HEK293T (cell line): Measurements from ENCODE around the gene MRPL48.
A peak's percentile ranks its signal among the peaks of the same experiment; 100 is the strongest.

Source experiments
- CTCF ChIA-PET: fragments of 350-600 bp; formaldehyde crosslinking; extraction: SDS; loops from one replicate; lab custom pipeline; 2021; ENCODE audit warnings: antibody characterized with exemption, inconsistent platforms; lab: Yijun Ruan, JAX
- POLR2A ChIA-PET: fragments of 350-600 bp; formaldehyde crosslinking; extraction: SDS; loops from one replicate; lab custom pipeline; 2020; ENCODE audit warnings: antibody characterized with exemption, inconsistent platforms; lab: Yijun Ruan, JAX
- DNase-seq: peaks from one replicate; pipeline ENCODE4 v3.0.0; 2012; ENCODE audit warnings: mixed read lengths; ENCODE audit errors: extremely low spot score
- ARNT ChIP-seq: fragments of 450-650 bp; IDR thresholded peaks from 2 replicates; pipeline ENCODE4 v1.6.1; 2017; ENCODE audit warnings: mild to moderate bottlenecking
- BHLHE40 ChIP-seq: fragments of 450-650 bp; IDR thresholded peaks from 2 replicates; pipeline ENCODE4 v1.6.1; 2016; ENCODE audit warnings: mild to moderate bottlenecking, moderate library complexity, borderline replicate concordance
- CTBP1 ChIP-seq: fragments of 450-650 bp; IDR thresholded peaks from 2 replicates; pipeline ENCODE4 v1.6.1; 2016; ENCODE audit warnings: borderline replicate concordance
- ELF4 ChIP-seq: fragments of 450-650 bp; IDR thresholded peaks from 2 replicates; pipeline ENCODE4 v1.6.1; 2017; ENCODE audit warnings: antibody characterized with exemption
- FOXA1 ChIP-seq: fragments of 450-650 bp; IDR thresholded peaks from 2 replicates; pipeline ENCODE4 v1.6.1; 2016; ENCODE audit warnings: mild to moderate bottlenecking
- FOXK2 ChIP-seq: fragments of 450-650 bp; IDR thresholded peaks from 2 replicates; pipeline ENCODE4 v1.6.1; 2016; ENCODE audit warnings: mild to moderate bottlenecking
- FOXM1 ChIP-seq: fragments of 450-650 bp; IDR thresholded peaks from 2 replicates; pipeline ENCODE4 v1.6.1; 2017; ENCODE audit warnings: mild to moderate bottlenecking, borderline replicate concordance
- HDGF ChIP-seq: fragments of 450-650 bp; IDR thresholded peaks from 2 replicates; pipeline ENCODE4 v1.6.1; 2017; ENCODE audit warnings: antibody characterized with exemption, borderline replicate concordance
- L3MBTL2 ChIP-seq: fragments of 450-650 bp; conservative IDR thresholded peaks from 2 replicates; pipeline ENCODE4 v1.6.1; 2016; ENCODE audit warnings: mild to moderate bottlenecking
- LEF1 ChIP-seq: fragments of 450-650 bp; IDR thresholded peaks from 2 replicates; pipeline ENCODE4 v1.6.1; 2017; ENCODE audit warnings: mild to moderate bottlenecking, borderline replicate concordance
- NFRKB ChIP-seq: fragments of 450-650 bp; IDR thresholded peaks from 2 replicates; pipeline ENCODE4 v1.6.1; 2016; ENCODE audit warnings: mild to moderate bottlenecking, moderate library complexity
- SP1 ChIP-seq: fragments of 450-650 bp; IDR thresholded peaks from 2 replicates; pipeline ENCODE4 v1.6.1; 2017
- SUZ12 ChIP-seq: fragments of 450-650 bp; IDR thresholded peaks from 2 replicates; pipeline ENCODE4 v1.6.1; 2016; ENCODE audit warnings: mild to moderate bottlenecking
- TARDBP ChIP-seq: fragments of 450-650 bp; IDR thresholded peaks from 2 replicates; pipeline ENCODE4 v1.6.1; 2016
- ZNF384 ChIP-seq: fragments of 450-650 bp; IDR thresholded peaks from 2 replicates; pipeline ENCODE4 v1.6.1; 2016
- TF ChIP-seq, protein P1 (sequence below): fragments of 450-650 bp; IDR thresholded peaks from 2 replicates; pipeline ENCODE4 v1.6.1; 2016

MRPL48 gene

DNA sequence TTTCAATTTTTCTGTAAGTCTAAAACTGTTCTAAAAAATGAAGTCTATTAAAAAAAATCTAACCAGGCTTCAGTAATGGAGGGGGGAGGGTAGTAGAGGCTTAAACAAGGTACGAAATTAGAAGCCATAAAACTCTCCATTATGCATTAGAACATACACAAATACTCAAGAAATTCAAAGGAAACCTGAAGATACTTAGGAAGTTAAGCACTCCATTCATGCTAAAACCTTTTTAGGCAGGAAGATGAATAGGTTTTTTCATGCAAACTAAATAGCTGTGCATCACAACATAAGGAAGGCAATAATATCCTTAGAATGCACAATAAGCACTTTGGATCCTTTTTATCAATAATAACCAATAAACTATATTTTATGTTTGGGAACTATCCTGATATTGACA is 29.2 kb upstream of the MRPL48 start:
- no peak for DNase-seq
- POLR2A ChIA-PET = no interaction called here
- no peak for TF ChIP-seq FOXK2
- TF ChIP-seq ELF4 = no peak
- no peak for TF ChIP-seq CTBP1
- TF ChIP-seq, protein P1, sequence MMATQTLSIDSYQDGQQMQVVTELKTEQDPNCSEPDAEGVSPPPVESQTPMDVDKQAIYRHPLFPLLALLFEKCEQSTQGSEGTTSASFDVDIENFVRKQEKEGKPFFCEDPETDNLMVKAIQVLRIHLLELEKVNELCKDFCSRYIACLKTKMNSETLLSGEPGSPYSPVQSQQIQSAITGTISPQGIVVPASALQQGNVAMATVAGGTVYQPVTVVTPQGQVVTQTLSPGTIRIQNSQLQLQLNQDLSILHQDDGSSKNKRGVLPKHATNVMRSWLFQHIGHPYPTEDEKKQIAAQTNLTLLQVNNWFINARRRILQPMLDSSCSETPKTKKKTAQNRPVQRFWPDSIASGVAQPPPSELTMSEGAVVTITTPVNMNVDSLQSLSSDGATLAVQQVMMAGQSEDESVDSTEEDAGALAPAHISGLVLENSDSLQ = no peak
- TF ChIP-seq L3MBTL2 = no peak
- no peak for TF ChIP-seq TARDBP
- TF ChIP-seq FOXM1 = no peak
- no peak for TF ChIP-seq SP1
- TF ChIP-seq NFRKB = no peak
- TF ChIP-seq ARNT = no peak
- no peak for TF ChIP-seq FOXA1
- no peak for TF ChIP-seq SUZ12
- no peak for TF ChIP-seq BHLHE40
- no peak for TF ChIP-seq ZNF384
- no peak for TF ChIP-seq HDGF
- no peak for TF ChIP-seq LEF1
- CTCF ChIA-PET = no interaction called here

DNA sequence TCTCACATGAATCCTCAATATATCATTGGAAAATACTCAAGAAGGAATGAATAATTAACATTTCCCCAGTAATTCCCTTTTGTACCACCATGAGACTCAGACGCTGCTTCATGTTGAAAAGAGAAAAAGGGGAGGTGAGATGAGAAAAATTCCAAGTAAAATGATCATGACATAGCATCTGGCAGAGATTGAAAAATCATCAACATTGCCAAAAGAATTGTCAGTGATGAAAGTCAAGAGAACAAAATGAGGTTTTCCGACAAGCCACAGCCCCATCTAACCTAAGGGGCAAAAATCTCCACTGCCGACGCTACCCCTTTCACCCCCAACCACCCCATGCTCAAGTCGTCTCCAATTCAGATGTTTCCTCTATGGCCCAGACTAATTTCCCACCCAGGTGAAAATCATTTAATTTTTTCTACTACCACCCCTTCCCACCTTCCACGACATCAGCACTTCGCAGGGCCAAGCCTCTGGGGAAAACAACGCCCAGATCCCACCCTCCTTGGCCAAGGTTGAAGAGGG is 28.0 kb upstream of the MRPL48 start:
- TF ChIP-seq, protein P1 = no peak
- TF ChIP-seq FOXK2 = no peak
- TF ChIP-seq NFRKB = no peak
- POLR2A ChIA-PET = interaction anchor here (1.8 to 11.1 kb wide), 2 partner anchors 19 to 28 kb away, joined by 23 to 154 read pairs; partner anchors contain the start of gene MRPL48
- CTCF ChIA-PET = interaction anchor here (1.4 kb wide), 1 partner anchor 10 kb away, joined by 3 read pairs; no protein-coding TSS in a partner anchor
- DNase-seq = no peak

DNA sequence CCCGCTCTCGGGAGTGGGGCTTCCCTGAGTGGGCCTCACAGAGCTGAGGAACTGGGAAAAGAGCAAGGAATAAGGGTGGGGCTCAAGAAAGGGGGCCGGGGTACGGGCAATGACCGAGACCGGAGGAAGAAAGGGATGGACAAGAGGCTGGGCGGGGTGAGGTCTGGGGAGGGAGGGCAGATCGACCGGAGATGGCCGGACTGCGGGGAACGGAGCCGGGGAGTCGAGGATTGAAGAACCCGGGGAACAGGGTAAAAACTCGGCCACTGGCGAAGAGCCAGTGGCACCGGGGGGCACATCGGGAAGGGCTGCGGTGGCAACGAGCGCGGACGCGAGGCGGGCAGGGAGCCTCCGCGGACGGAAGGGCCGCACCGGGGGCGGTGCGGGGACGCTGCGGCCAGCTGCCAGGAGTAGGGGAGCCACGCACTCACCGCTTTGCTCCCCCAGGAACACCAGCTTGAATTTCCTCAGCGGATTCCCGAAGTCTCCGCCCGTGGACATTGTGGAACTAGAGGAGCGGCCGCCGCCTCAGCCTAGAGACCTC is 27.5 kb upstream of the MRPL48 start:
- POLR2A ChIA-PET = interaction anchor here (1.1 to 11.1 kb wide), 6 partner anchors 11 to 116 kb away, joined by 3 to 154 read pairs (median 9); partner anchors contain the start of genes COA4, MRPL48 and PAAF1
- TF ChIP-seq CTBP1 (no peak), SUZ12 (no peak), SP1 (no peak), FOXA1 (no peak), L3MBTL2 (no peak), FOXM1 (no peak), ELF4 (no peak), ARNT (no peak), NFRKB (no peak), ZNF384 (no peak), LEF1 (no peak), FOXK2 (no peak), BHLHE40 (no peak), HDGF (no peak), TARDBP (no peak)
- TF ChIP-seq, protein P1 = no peak
- peak; percentile 33 for DNase-seq
- CTCF ChIA-PET = interaction anchor here (1.4 kb wide), 1 partner anchor 10 kb away, joined by 3 read pairs; no protein-coding TSS in a partner anchor

DNA sequence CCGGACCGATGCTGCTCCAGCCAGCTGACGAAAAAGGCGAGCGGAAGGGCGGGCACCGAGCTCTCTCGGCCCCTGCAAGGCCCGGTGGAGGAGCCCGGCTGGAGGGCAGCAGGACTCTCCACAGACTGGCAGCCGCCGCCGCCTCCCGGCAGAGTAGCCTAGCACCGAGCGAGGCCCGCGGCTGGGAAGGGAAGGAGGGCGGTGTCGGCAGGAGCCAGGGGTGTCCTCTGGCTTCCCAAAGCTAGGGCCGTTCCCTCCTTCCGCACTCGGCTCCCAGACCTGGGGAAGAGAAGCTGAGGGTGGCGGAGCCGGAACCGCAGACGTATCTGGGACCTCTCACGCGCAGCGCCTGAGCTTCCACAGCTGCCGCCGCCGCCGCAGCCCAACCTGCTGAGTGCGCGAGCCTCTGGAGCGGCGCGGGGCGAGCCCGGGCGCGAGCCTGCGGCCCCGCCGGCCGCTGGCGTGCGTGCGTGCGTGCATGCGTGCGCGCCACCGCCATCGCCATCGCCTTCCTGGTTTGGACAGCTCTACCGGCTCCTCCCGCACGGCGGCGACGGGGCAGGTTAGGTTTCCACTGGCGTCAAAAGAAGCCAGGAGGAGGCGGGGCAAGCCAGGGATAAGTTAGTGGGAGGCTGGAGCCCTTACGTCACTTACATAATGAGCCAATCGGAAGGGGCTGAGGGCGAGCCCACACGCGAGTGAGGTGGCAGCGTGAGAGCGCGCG is 26.8 kb upstream of the MRPL48 start, which contains the start of gene RAB6A:
TSS of gene RAB6A (minus strand) at position 396 of the 724 bp plus-strand sequence. CDS start 439 bp downstream, outside the sequence.
- peak; percentile 96 for DNase-seq
- ChIA-PET CTCF (interaction anchor here (1.4 kb wide), 2 partner anchors 11 to 170 kb away, joined by 3 read pairs; no protein-coding TSS in a partner anchor), POLR2A (interaction anchor here (0.6 to 11.1 kb wide), 10 partner anchors 9 to 135 kb away, joined by 3 to 154 read pairs (median 4); partner anchors contain the start of genes COA4, MRPL48 and PAAF1)
- TF ChIP-seq TARDBP = peak; percentile 92
- peak; percentile 77 for TF ChIP-seq ARNT
- TF ChIP-seq, protein P1 = peak; percentile 45
- no peak for TF ChIP-seq SP1
- TF ChIP-seq SUZ12 = no peak
- TF ChIP-seq HDGF = 0 out of 2 replicates have a peak, but pooled peaks have one; percentile 36
- TF ChIP-seq LEF1 = peak; percentile 52; the same call in 1 of the 2 replicates

DNA sequence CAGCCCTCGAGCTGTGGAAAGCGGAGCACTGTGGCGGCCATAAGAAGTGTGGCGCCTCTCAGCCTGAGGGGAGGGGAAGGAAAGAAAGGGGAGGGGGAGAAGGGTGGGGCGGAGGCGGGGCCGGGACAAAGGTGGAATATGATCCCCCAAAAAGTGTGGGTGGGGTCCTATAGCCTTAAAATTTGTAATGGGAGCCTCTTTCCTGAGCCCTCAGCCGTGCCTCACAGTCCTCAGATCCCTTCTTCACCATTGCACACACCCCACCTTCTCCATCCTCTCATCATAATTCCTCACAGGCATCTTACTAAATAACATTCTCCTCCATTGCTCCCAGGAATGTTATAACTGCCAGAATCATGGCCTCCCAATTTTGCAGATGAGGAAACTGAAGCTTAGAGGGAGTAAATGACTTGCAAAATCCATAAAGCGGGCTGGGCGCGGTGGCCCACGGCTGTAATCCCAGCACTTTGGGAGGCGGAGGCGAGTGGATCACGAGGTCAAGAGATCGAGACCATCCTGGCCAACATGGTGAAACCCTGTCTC is 26.2 kb upstream of the MRPL48 start:
- POLR2A ChIA-PET = interaction anchor here (0.6 to 11.1 kb wide), 10 partner anchors 9 to 136 kb away, joined by 3 to 154 read pairs (median 4); partner anchors contain the start of genes COA4, MRPL48 and PAAF1
- DNase-seq = no peak
- CTCF ChIA-PET = interaction anchor here (1.4 kb wide), 2 partner anchors 12 to 170 kb away, joined by 3 read pairs; no protein-coding TSS in a partner anchor
- TF ChIP-seq SUZ12 (no peak), ZNF384 (no peak), L3MBTL2 (0 out of 2 replicates have a peak, but pooled peaks have one; percentile 44), CTBP1 (no peak), NFRKB (no peak), HDGF (0 out of 2 replicates have a peak, but pooled peaks have one; percentile 3), TARDBP (no peak), FOXM1 (no peak), LEF1 (no peak), ARNT (no peak), SP1 (no peak), FOXK2 (no peak)
